ENCODE data around the gene PCDHGA3.
A peak's percentile ranks its signal among the peaks of the same experiment; 100 is the strongest.
"Not testable (repeated sequence)": the region's sequence is repeated elsewhere in the genome, so short reads cannot be mapped to it uniquely, and the experiment has no call there.

Gene PCDHGA3

GRCh38 chr5:141343242-141343952 is at the start of gene PCDHGA3:
Gene PCDHGA3, plus strand, starts transcription at chr5:141343829. Its CDS starts 205 bp downstream, at chr5:141344034.
- Mint-ChIP-seq H3K27me3 (peaks cover 64 to 89% of the 10 kb centered on the region in 2 donors), H3K9me3 (peaks cover 26 to 29% of the 10 kb centered on the region in 2 donors), H3K4me1 (no peaks in the 10 kb centered on the region), H3K27ac (peak within 1 kb of the TSS; percentile 14), H3K4me3 (peak within 1 kb of the TSS; percentile 36 to 65), H3K36me3 (peaks cover 13 to 25% of the 10 kb centered on the region in 2 donors)
- DNase-seq (no peak), ATAC-seq (replicated peaks) (no peak)

GRCh38 chr5:141298376-141298775 is 45.3 kb upstream of the PCDHGA3 start:
- Mint-ChIP-seq H3K27me3 (no peaks in the 10 kb centered on the region), H3K9me3 (peaks cover 35 to 36% of the 10 kb centered on the region in 2 donors), H3K4me3 (no peak overlapping the region), H3K4me1 (peaks cover 0 to 2% of the 10 kb centered on the region in 2 donors), H3K36me3 (peaks cover 53 to 74% of the 10 kb centered on the region in 2 donors), H3K27ac (no peak overlapping the region)
- no peak for ATAC-seq (replicated peaks)
- DNase-seq = no peak

GRCh38 chr5:141303756-141304155 is 39.9 kb upstream of the PCDHGA3 start, which contains the start of gene SLC25A2:
Gene SLC25A2, minus strand, starts transcription at chr5:141304049. Its CDS starts 184 bp downstream, at chr5:141303865.
- no peak for ATAC-seq (replicated peaks)
- H3K27ac Mint-ChIP-seq = no peak within 1 kb of the TSS
- H3K4me3 Mint-ChIP-seq = no peak within 1 kb of the TSS
- no peaks in the 10 kb centered on the region for H3K27me3 Mint-ChIP-seq
- H3K9me3 Mint-ChIP-seq = peaks cover 37 to 40% of the 10 kb centered on the region in 2 donors
- DNase-seq = no peak
- no peaks in the 10 kb centered on the region for H3K4me1 Mint-ChIP-seq
- H3K36me3 Mint-ChIP-seq = peaks cover 49 to 68% of the 10 kb centered on the region in 2 donors

GRCh38 chr5:141306630-141307029 is 37.0 kb upstream of the PCDHGA3 start:
- Mint-ChIP-seq H3K36me3 (peaks cover 65 to 79% of the 10 kb centered on the region in 2 donors), H3K27me3 (no peaks in the 10 kb centered on the region), H3K4me1 (peaks cover 1 to 4% of the 10 kb centered on the region in 2 donors), H3K27ac (no peak overlapping the region), H3K9me3 (peaks cover 42 to 43% of the 10 kb centered on the region in 2 donors), H3K4me3 (no peak overlapping the region)
- no peak for DNase-seq
- ATAC-seq (replicated peaks) = no peak

- Mint-ChIP-seq H3K36me3 (peaks cover 83 to 88% of the 10 kb centered on the region in 2 donors), H3K9me3 (peaks cover 29 to 35% of the 10 kb centered on the region in 2 donors), H3K27me3 (no peaks in the 10 kb centered on the region), H3K4me3 (no peak overlapping the region), H3K27ac (no peak overlapping the region), H3K4me1 (peaks cover 15 to 21% of the 10 kb centered on the region in 2 donors)
- no peak for ATAC-seq (replicated peaks)
- DNase-seq = no peak
Observed at GRCh38 chr5:141313711-141314110, 29.9 kb upstream of the PCDHGA3 start.

GRCh38 chr5:141316963-141317362 is 26.7 kb upstream of the PCDHGA3 start:
- Mint-ChIP-seq H3K27ac (peak overlapping the region; percentile 37), H3K36me3 (peaks cover 77 to 82% of the 10 kb centered on the region in 2 donors), H3K4me1 (peaks cover 26 to 36% of the 10 kb centered on the region in 2 donors), H3K9me3 (peaks cover 29 to 31% of the 10 kb centered on the region in 2 donors)
- DNase-seq; H3K27me3 Mint-ChIP-seq; H3K4me3 Mint-ChIP-seq; ATAC-seq (replicated peaks): not testable (repeated sequence)

GRCh38 chr5:141319202-141319601 is 24.4 kb upstream of the PCDHGA3 start:
- H3K4me1 Mint-ChIP-seq = peaks cover 23 to 36% of the 10 kb centered on the region in 2 donors
- peaks cover 59 to 60% of the 10 kb centered on the region in 2 donors for H3K36me3 Mint-ChIP-seq
- peak overlapping the region; percentile 100 for H3K27ac Mint-ChIP-seq
- H3K4me3 Mint-ChIP-seq = peak overlapping the region; percentile 97 to 99
- DNase-seq = no peak
- H3K9me3 Mint-ChIP-seq = peaks cover 25 to 29% of the 10 kb centered on the region in 2 donors
- ATAC-seq (replicated peaks) = no peak
- H3K27me3 Mint-ChIP-seq = no peaks in the 10 kb centered on the region

GRCh38 chr5:141319699-141320098 is 23.9 kb upstream of the PCDHGA3 start:
- Mint-ChIP-seq H3K4me3 (peak overlapping the region; percentile 97 to 99), H3K27ac (peak overlapping the region; percentile 100), H3K4me1 (peaks cover 23 to 36% of the 10 kb centered on the region in 2 donors), H3K9me3 (peaks cover 23 to 28% of the 10 kb centered on the region in 2 donors), H3K36me3 (peaks cover 55 to 56% of the 10 kb centered on the region in 2 donors), H3K27me3 (no peaks in the 10 kb centered on the region)
- ATAC-seq (replicated peaks) = no peak
- no peak for DNase-seq

- ATAC-seq (replicated peaks) (peak; percentile 95 to 96), DNase-seq (peak; percentile 92)
- Mint-ChIP-seq H3K27ac (peak within 1 kb of the TSS; percentile 100), H3K4me3 (peak within 1 kb of the TSS; percentile 97 to 99), H3K9me3 (peaks cover 19 to 20% of the 10 kb centered on the region in 2 donors), H3K4me1 (peaks cover 16 to 29% of the 10 kb centered on the region in 2 donors), H3K27me3 (no peaks in the 10 kb centered on the region), H3K36me3 (peaks cover 47 to 48% of the 10 kb centered on the region in 2 donors)
Observed at GRCh38 chr5:141320225-141321169, 23.1 kb upstream of the PCDHGA3 start, which contains the start of gene TAF7. Gene TAF7, minus strand, starts transcription at chr5:141320784. Its CDS starts 740 bp downstream, at chr5:141320044.

- H3K27ac Mint-ChIP-seq = no peak overlapping the region
- peaks cover 33 to 34% of the 10 kb centered on the region in 2 donors for H3K36me3 Mint-ChIP-seq
- peaks cover 18 to 32% of the 10 kb centered on the region in 2 donors for H3K4me1 Mint-ChIP-seq
- H3K4me3 Mint-ChIP-seq = peak overlapping the region in 1 of 2 donors; percentile 17
- ATAC-seq (replicated peaks) = no peak
- DNase-seq = no peak
- H3K27me3 Mint-ChIP-seq = peaks cover 12 to 13% of the 10 kb centered on the region in 2 donors
- peaks cover 16% of the 10 kb centered on the region in 2 donors for H3K9me3 Mint-ChIP-seq
Observed at GRCh38 chr5:141322261-141322660, 21.4 kb upstream of the PCDHGA3 start.

- H3K36me3 Mint-ChIP-seq = peaks cover 6 to 7% of the 10 kb centered on the region in 2 donors
- DNase-seq (peak; percentile 51), ATAC-seq (replicated peaks) (peak; percentile 92 to 94)
- H3K27me3 Mint-ChIP-seq = peaks cover 35 to 43% of the 10 kb centered on the region in 2 donors
- peak overlapping the region; percentile 95 for H3K4me3 Mint-ChIP-seq
- H3K27ac Mint-ChIP-seq = peak overlapping the region; percentile 91
- peaks cover 7 to 12% of the 10 kb centered on the region in 2 donors for H3K9me3 Mint-ChIP-seq
- peaks cover 3 to 7% of the 10 kb centered on the region in 2 donors for H3K4me1 Mint-ChIP-seq
Observed at GRCh38 chr5:141326088-141326854, 17.4 kb upstream of the PCDHGA3 start.

GRCh38 chr5:141328231-141328630 is 15.4 kb upstream of the PCDHGA3 start:
- DNase-seq (no peak), ATAC-seq (replicated peaks) (no peak)
- Mint-ChIP-seq H3K27ac (no peak overlapping the region), H3K4me3 (no peak overlapping the region), H3K27me3 (peaks cover 49 to 63% of the 10 kb centered on the region in 2 donors), H3K9me3 (peaks cover 14 to 17% of the 10 kb centered on the region in 2 donors), H3K4me1 (peaks cover 3 to 7% of the 10 kb centered on the region in 2 donors), H3K36me3 (peaks cover 6 to 17% of the 10 kb centered on the region in 2 donors)
